Tongue (tissue), 2 donors: ENCODE data around the gene ZNF764. TPM values are rescaled to one million over a fixed set of nuclear protein-coding genes. Genes with fewer than 3 reads are reported as not detected.
"Not testable (repeated sequence)": the region's sequence is repeated elsewhere in the genome, so short reads cannot be mapped to it uniquely, and the experiment has no call there.

Source experiments
- DNase-seq: peaks from one replicate; pipeline ENCODE4 v3.0.0-alpha.2; 2015
- total RNA-seq: library from RNA; depleted of rRNA; stranded (reverse); fragments of >200 nt; gene quantifications from one replicate; pipeline ENCODE4 v1.2.3, GENCODE V29; 2014

ZNF764 gene
- total RNA-seq, 1 donor from 2014 or later, result 8.0 TPM

DNA sequence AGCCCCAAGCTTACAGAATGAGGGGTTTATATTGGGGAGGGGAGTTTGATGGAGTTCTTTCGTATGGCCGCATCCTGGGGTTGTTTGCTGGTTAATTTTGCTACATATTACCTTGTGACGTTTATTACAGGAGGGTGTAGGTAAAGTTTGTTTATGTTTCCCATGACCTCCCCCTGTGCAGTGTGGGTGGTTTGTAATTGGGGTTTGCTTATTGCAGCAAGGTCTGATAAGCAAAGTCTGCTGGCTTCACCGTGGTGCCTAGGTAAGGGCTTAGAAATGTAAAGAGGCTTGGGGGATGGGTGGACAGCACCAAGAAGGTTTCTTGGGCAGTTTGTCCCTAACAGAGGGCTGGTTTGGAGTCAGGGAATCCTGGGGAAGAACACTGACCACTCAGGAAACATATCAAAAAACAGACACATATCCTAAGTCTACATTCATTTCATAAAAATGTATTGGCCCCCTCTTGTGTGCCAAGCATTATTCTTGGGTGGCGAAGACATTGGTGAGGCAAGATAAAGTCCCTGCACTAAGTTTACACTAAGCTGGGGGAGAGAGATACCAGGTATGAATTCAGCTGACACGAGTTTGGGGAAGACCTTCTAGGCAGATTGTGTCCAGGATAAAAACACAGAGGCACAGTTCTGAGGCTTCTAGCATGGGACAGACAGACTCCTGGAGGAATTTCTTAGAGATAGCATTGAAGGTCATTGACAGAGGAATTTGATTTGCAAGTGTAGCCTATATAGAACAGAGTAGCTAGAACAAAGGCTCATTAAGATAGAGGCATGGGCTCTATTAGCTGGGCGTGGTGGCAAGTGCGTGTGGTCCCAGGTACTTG, 9.5 kb downstream of the ZNF764 start:
- no peak for DNase-seq

- no peak for DNase-seq
These were observed 12.1 kb downstream of the ZNF764 start for GRCh38 chr16:30546115-30546514.

DNA sequence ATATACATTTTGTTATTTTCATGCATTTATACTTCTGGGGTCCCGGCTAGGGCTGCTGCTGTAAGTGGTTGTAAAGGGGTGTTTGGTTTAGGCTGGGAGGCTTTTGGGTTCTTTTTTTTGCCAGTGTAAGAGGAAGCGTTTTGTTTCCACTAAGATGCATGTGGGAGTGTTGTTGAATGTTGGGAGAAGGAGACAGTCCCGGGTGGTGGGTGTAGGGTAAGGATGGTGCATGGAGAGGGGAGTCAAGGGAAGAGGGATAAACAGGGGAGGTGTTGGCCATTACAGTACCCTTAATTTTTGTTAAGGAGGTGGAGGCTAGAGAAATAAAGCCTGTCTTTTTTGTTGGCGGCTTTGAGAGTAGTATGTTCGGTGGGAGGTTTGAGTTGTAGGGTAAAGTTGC, 15.1 kb downstream of the ZNF764 start:
- DNase-seq, result no peak

DNA sequence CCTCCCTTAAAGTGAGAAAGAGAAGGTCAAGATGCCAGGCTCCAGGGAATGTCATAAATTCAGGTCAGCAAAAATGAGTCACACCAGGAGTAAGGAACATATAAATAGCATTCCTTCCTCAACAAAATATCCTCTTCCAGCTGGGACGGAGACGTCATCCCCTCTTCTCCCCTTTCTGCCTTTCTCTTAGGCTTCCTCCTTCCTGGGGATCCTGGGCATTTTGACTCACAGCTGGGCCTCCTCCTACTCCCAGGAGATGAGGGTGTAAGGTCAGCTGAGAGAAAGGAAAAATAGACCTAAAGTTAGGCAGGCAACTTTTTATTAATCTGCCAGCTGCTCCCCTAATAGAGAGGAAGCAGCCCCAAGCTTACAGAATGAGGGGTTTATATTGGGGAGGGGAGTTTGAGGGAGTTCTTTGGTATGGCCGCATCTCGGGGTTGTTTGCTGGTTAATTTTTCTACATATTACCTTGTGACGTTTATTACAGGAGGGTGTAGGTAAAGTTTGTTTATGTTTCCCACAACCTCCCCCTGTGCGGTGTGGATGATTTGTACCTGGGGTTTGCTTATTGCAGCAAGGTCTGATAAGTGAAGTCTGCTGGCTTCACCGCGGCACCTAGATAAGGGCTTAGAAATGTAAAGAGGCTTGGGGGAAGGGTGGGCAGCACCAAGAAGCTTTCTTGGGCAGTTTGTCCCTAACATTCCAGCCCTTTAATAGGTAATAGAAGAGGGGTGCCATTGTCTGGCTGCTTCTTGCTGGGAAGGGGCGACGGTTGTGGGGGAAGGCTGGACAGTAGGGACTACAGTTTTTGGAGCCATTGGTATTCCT, 16.5 kb downstream of the ZNF764 start:
- DNase-seq, result no peak

- DNase-seq, result not testable (repeated sequence)
These were observed 17.2 kb downstream of the ZNF764 start for GRCh38 chr16:30540916-30541464.

- DNase-seq, result not testable (repeated sequence)
These were observed 18.1 kb downstream of the ZNF764 start for GRCh38 chr16:30539986-30540526.

DNA sequence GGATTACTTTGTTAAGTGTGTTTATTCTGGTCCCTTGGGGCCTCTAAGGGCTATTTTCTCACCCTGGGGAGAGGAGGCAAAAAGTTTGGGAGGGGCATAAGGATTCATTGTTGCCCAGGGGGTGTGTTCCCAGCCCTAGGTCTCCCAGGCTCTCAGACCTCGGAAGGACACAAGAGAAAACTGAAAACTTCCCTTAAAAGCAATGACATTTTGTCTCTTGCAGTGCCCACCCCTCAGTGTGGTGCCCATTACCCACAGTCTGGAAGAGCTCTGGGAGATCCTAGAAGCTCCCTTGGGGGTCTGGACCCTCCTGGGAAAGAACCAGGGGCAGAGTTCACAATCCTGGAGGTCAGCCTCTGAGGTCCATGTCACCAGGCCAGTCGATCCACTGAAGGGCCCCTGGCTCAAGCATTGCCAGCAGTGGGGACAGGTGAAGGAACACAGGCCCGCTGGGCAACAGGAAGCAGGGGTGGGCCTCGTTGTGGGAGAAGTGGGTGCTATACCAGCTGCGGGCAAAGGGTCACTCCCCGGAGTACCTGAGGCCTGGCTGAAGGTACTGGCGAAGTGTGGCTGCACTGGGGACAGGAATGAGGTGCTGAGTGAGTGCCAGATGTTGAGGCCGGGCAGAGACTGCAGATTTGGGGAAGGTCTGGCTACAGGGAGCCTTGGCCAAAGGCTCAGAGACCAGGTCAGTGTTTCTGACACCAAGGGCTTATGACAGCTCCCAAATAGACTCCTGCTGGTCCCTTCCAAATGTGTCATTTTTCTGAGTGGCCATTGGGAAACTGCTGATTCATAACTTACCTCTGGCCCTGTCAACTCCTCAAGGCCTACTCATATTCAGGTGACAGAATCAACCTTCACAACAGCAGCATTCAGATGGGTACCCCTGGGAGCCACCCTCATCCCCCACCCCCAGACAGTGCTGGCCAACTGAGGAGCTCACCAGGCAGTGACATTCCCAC, 18.9 kb downstream of the ZNF764 start:
- DNase-seq, result no peak

DNA sequence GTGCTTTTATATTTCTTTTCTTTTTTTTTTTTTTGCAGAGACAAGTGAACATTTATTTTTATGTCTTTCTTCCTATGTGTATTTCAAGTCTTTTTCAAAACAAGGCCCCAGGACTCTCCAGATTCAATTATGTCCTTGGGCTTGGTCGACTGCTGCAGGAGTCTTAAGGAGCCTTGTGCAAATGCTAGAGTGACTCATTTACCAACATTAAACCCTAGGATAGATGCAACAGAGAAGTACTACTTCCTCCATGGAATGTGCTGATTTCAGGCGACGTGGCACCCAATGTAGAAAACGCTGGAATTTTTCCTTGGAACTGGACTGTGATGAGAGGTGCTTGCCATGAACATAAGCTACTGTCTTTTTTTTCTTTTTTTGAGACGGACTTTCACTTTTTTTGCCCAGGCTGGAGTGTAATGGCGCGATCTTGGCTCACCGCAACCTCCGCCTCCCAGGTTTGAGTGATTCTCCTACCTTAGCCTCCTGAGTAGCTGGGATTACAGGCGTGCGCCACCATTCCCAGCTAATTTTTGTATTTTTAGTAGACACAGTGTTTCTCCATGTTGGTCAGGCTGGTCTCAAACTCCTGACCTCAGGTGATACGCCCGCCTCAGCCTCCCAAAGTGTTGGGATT, 21.7 kb downstream of the ZNF764 start:
- DNase-seq, result not testable (repeated sequence)

- peak; percentile 87 for DNase-seq
These were observed 22.4 kb downstream of the ZNF764 start for GRCh38 chr16:30535777-30536190.

GRCh38 chr16:30535106-30535776, 22.9 kb downstream of the ZNF764 start:
- no peak for DNase-seq

DNA sequence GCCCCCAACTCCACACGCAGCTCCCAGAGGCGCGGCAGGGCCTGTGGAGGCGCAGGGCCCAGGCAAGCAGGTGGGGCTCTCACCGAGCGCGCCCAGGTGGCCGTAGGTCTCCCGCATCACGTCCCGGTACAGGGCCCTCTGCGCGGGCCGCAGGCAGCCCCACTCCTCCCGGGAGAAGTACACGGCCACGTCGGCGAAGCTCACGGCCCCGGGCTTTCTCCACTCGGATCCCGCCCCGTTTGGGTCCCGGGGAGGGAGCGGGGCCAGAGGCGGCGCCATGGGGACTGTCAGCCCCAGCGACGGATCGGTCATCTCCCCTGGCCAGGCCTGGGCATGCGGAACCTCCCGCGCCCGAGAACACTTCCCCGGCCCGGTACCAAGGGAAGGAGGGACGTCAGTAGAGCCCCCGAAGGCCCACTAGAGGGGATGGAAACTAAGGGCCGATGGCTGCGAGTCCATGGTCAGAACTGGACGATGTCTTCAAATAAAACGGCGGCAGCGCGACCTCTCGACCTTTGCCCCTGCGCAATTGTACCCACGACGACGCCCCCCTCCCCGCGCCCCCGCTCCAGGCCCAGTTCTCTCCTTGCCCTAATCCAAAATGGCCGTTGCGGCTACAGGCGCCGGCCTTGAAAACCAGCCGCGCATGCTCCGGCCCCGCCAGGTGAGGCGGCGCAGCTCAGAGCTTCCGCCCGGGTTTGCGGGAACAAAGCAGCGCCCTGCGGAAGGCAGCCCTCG, 23.6 kb downstream of the ZNF764 start, which contains the start of gene ZNF747:
ZNF747 (minus strand) TSS at position 491 of the 738 bp plus-strand sequence; CDS start at position 312, 179 bp downstream.
- peak; percentile 97 for DNase-seq

GRCh38 chr16:30533748-30534367, 24.3 kb downstream of the ZNF764 start:
- no peak for DNase-seq

DNA sequence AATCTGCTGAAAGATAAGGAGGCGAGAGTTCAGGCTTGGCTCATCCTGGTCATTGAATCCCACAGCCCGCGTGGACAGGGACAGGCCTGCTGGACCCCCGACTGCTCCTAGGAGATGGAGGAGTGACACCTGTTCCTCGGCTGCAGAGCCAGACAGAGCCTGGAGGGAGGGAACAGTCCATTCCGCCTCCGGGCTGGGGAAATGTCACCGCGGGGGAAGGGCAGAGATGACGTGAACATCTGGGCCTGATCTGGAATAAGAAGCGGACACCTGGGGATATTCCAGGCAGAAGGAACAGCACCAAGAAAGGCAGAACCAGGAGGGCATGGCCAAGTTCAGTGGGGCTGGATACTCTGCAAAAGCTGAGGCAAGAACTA, 25.0 kb downstream of the ZNF764 start:
- DNase-seq, result no peak

DNA sequence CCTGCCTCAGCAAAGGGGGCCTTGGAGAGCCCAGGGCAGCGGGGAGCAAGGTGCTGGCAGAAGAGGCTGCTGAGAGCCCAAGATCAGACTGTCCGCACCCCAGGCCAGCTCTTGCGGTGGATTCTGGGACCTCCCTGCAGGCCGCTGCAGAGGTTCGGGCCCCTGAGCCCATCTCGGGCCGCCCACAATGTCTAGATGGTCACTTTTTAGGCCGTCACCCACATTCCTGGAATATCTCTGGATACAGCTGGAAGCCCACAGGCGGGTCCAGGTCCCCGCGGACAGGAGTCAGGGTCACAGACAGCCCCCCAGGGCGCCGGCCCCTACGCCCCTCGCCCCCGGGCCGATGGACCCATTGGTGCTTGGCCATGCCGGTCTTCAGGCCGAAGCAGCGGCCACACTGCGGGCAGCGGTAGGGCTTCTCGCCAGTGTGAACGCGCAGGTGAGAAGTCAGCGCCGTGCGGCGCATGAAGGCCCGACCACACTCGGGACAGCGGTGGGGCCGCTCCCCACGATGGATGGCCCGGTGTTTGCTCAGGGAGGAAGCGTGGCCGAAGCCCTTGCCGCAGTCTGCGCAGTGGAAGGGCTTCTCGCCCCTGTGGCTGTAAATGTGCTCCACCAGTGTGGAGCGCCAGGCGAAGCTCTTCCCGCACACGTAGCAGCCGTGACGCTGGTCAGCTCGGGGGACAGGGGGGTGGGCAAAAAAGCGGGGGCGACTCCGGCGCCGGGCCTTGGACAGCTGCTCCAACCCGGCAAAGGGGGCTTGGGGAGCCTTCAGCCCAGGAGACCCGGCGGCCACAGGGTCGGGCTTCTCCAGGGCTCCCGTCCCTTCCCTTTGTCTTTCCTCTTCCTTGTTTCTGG, 25.7 kb downstream of the ZNF764 start:
- no peak for DNase-seq

DNA sequence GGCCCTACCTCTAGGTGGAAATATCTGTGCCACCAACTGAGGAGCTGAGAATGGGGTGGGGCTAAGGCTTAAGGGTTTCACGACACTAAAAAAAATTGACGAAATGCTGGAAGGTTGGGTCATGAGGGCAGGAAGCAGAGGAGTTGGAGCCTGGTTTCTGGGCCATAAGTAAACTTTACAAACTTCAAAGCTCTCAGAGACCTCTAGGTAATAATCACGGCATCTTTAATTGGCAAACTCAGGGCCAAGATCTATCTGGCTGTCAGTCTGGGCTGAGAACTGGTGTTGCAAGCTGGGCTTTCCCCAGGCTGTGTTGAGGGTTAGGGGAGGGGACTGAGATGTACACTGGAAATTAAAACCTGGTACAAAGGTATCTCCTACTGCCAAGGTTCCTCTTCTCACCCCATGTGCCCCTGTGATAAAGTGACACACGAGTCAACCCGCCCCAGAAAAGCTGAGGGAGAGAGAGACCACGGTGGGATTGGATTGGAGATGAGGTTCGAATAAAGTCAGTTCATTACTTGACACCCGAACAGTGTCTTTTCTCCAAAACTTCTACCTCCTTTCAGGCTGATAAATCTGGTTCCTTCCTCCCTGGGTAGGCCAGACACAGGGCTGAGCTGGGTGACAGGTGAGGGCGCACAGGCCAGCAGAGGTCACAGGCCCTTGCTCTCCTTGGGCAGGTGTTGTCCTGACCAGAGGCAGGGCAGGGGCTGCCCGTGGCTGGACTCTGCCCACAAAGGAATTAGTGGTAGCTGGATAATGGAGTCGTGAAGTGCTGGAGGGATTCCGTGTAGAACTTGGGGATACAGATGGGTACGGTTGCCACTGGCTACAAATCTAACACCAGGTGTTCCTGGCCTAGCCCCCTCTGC, 27.8 kb downstream of the ZNF764 start:
- no peak for DNase-seq

DNA sequence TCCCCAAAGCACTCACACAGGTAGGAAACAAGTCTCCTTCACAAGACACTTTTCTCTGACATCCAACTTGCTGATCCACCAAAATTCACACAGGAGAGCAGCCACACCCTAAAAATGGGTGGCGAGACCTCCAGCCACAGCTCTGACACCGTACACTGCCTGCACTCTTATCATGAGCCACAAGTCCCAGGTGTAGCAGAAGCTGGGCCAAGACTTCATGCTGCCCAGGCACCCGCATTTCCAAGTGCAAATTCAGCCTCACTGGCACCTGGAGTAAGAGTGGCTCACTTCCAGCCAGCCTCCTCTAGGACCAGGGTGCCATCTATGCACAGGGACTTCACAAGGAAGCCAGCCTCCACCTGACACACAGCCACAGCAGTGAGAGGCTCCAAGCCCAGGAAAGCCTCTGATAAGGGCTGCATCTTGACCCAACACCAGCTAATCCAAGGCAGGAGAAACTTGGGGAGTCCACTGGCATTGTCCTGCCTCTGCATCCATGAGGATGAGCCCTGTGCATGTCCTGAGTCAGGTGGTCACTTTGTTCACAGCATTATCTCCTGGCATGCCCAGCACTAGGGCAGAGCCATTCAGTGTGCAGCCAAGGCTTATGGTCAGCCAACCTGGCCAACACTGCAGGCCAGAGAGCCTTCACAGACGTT, 29.2 kb downstream of the ZNF764 start:
- no peak for DNase-seq
